ENCODE results near the gene NONO.
"Not testable (repeated sequence)": the region's sequence is repeated elsewhere in the genome, so short reads cannot be mapped to it uniquely, and the experiment has no call there.

- TF ChIP-seq, protein P1, sequence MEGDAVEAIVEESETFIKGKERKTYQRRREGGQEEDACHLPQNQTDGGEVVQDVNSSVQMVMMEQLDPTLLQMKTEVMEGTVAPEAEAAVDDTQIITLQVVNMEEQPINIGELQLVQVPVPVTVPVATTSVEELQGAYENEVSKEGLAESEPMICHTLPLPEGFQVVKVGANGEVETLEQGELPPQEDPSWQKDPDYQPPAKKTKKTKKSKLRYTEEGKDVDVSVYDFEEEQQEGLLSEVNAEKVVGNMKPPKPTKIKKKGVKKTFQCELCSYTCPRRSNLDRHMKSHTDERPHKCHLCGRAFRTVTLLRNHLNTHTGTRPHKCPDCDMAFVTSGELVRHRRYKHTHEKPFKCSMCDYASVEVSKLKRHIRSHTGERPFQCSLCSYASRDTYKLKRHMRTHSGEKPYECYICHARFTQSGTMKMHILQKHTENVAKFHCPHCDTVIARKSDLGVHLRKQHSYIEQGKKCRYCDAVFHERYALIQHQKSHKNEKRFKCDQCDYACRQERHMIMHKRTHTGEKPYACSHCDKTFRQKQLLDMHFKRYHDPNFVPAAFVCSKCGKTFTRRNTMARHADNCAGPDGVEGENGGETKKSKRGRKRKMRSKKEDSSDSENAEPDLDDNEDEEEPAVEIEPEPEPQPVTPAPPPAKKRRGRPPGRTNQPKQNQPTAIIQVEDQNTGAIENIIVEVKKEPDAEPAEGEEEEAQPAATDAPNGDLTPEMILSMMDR (IDR thresholded peaks at IDR 0.05): not testable (repeated sequence)
- TF ChIP-seq POLR2A (IDR thresholded peaks at IDR 0.05); EP300 (IDR thresholded peaks at IDR 0.05; ENCODE audit: low read depth): not testable (repeated sequence)
Measured at GRCh38 chrX:71349151-71349665, 65.8 kb downstream of the NONO start.

All from transverse colon (tissue), 3 donors.